Neural cell (in vitro differentiated cells): ENCODE measurements around the gene GALT. TPM values are rescaled to one million over a fixed set of nuclear protein-coding genes. Genes with fewer than 3 reads are reported as not detected.
A peak's percentile ranks its signal among the peaks of the same experiment; 100 is the strongest.

Experiments used
- H2AFZ ChIP-seq: fragments of 200-600, 300-800 bp; sonication (generic), shearing (Covaris generic); 2 replicates; pipeline ENCODE4 v1.6.0; 2014; ENCODE audit warnings: low read depth, mild to moderate bottlenecking, antibody characterized with exemption, low read length, moderate library complexity
- H3F3A ChIP-seq: fragments of 200-600 bp; shearing (Covaris generic); 2 replicates; pipeline ENCODE4 v1.6.1; 2016; ENCODE audit warnings: mild to moderate bottlenecking, moderate library complexity, mixed read lengths, antibody characterized with exemption, low read length; ENCODE audit not compliant: insufficient read depth, poor library complexity, severe bottlenecking
- H3K27ac ChIP-seq: fragments of 200-600, 300-800 bp; sonication (generic), shearing (Covaris generic); 2 replicates; pipeline ENCODE4 v1.5.1; 2014; ENCODE audit warnings: mild to moderate bottlenecking, low read length, moderate library complexity
- H3K27me3 ChIP-seq: fragments of 300-800, 200-600 bp; sonication (generic), shearing (Covaris generic); 2 replicates; pipeline ENCODE4 v1.6.0; 2014; ENCODE audit warnings: mild to moderate bottlenecking, low read depth, low read length, moderate library complexity; ENCODE audit not compliant: insufficient read depth
- H3K36me3 ChIP-seq: fragments of 300-800, 200-600 bp; sonication (generic), shearing (Covaris generic); 2 replicates; pipeline ENCODE4 v1.5.1; 2014; ENCODE audit warnings: mild to moderate bottlenecking, antibody characterized with exemption, low read length, moderate library complexity; ENCODE audit not compliant: insufficient read depth
- H3K4me2 ChIP-seq: fragments of 300-800, 200-600 bp; sonication (generic), shearing (Covaris generic); 2 replicates; pipeline ENCODE4 v1.6.0; 2014; ENCODE audit warnings: mild to moderate bottlenecking, low read length
- H3K4me3 ChIP-seq: fragments of 300-800, 200-600 bp; sonication (generic), shearing (Covaris generic); 2 replicates; pipeline ENCODE4 v1.5.1; 2014; ENCODE audit warnings: mild to moderate bottlenecking, low read length, moderate library complexity
- H3K79me2 ChIP-seq: fragments of 200-600 bp; shearing (Covaris generic); replicated peaks from 2 replicates; pipeline ENCODE4 v1.6.0; 2014; ENCODE audit warnings: mild to moderate bottlenecking, low read length, moderate library complexity; ENCODE audit not compliant: insufficient read depth
- H3K9ac ChIP-seq: fragments of 300-800, 200-600 bp; sonication (generic), shearing (Covaris generic); 2 replicates; pipeline ENCODE4 v1.6.1; 2016; ENCODE audit warnings: mild to moderate bottlenecking, low read length, mixed read lengths
- H3K9me2 ChIP-seq: fragments of 200-600 bp; shearing (Covaris generic); 2 replicates; pipeline ENCODE4 v1.6.1; 2016; ENCODE audit warnings: mild to moderate bottlenecking, low read length, mixed read lengths; ENCODE audit not compliant: insufficient read depth
- H3K9me3 ChIP-seq: fragments of 200-600, 300-800 bp; sonication (generic), shearing (Covaris generic); 2 replicates; pipeline ENCODE4 v1.6.1; 2016; ENCODE audit warnings: mild to moderate bottlenecking, mixed run types, low read length, moderate library complexity, mixed read lengths
- H4K20me1 ChIP-seq: fragments of 200-600 bp; shearing (Covaris generic); 2 replicates; pipeline ENCODE4 v1.6.1; 2016; ENCODE audit warnings: mild to moderate bottlenecking, mixed run types; ENCODE audit not compliant: insufficient read depth
- CTCF ChIP-seq: fragments of 450-650 bp; IDR thresholded peaks from 2 replicates; pipeline ENCODE4 v1.5.1; 2014; ENCODE audit warnings: antibody characterized with exemption, mild to moderate bottlenecking, moderate library complexity; ENCODE audit not compliant: poor library complexity, severe bottlenecking
- EP300 ChIP-seq: fragments of 450-650 bp; conservative IDR thresholded peaks from 2 replicates; pipeline ENCODE4 v1.6.1; 2014; ENCODE audit warnings: antibody characterized with exemption, mild to moderate bottlenecking, moderate library complexity; ENCODE audit not compliant: poor library complexity, severe bottlenecking
- EZH2 ChIP-seq: fragments of 200-600, 300-800 bp; shearing (Covaris generic), sonication (generic); IDR thresholded peaks from 2 replicates; pipeline ENCODE4 v1.6.1; 2014; ENCODE audit warnings: antibody characterized with exemption, low read length, borderline replicate concordance, mild to moderate bottlenecking; ENCODE audit not compliant: insufficient read depth, poor library complexity, severe bottlenecking
- MXI1 ChIP-seq: fragments of 450-650 bp; conservative IDR thresholded peaks from 2 replicates; pipeline ENCODE4 v1.6.1; 2014; ENCODE audit warnings: antibody characterized with exemption, mild to moderate bottlenecking; ENCODE audit not compliant: poor library complexity, severe bottlenecking
- POLR2AphosphoS5 ChIP-seq: IDR thresholded peaks from 2 replicates; pipeline ENCODE4 v1.6.1; 2012
- RAD21 ChIP-seq: fragments of 450-650 bp; conservative IDR thresholded peaks from 2 replicates; pipeline ENCODE4 v1.6.1; 2014; ENCODE audit warnings: antibody characterized with exemption, mild to moderate bottlenecking, moderate library complexity
- REST ChIP-seq: IDR thresholded peaks from 2 replicates; pipeline ENCODE4 v1.6.1; 2012; ENCODE audit warnings: borderline replicate concordance
- SMC3 ChIP-seq: fragments of 450-650 bp; conservative IDR thresholded peaks from 2 replicates; pipeline ENCODE4 v1.6.1; 2014; ENCODE audit warnings: antibody characterized with exemption, mild to moderate bottlenecking, moderate library complexity; ENCODE audit not compliant: poor library complexity
- TAF1 ChIP-seq: IDR thresholded peaks from 2 replicates; pipeline ENCODE4 v1.6.1; 2012; ENCODE audit warnings: low read depth
- polyA plus RNA-seq: library from polyadenylated mRNA; depleted of rRNA; stranded (reverse); fragments of >200 nt; gene quantifications from 2 replicates; pipeline ENCODE4 v1.2.3, GENCODE V29; 2014

GALT gene
- polyA plus RNA-seq, 1 donor from 2014 or later = 116 TPM

GRCh38 chr9:34600908-34601307 lies 45.6 kb upstream of the GALT start:
- Histone ChIP-seq H3K36me3 (no peaks in the 10 kb centered on the region), H3F3A (no peaks in the 10 kb centered on the region), H4K20me1 (no peaks in the 10 kb centered on the region), H3K27ac (no peak overlapping the region), H3K9me2 (no peaks in the 10 kb centered on the region), H2AFZ (no peak overlapping the region), H3K9me3 (no peaks in the 10 kb centered on the region), H3K4me2 (no peak overlapping the region), H3K4me3 (no peak overlapping the region), H3K79me2 (no peaks in the 10 kb centered on the region), H3K27me3 (no peaks in the 10 kb centered on the region), H3K9ac (no peak overlapping the region)
- TF ChIP-seq POLR2AphosphoS5 (no peak), EP300 (no peak), TAF1 (no peak), REST (no peak), RAD21 (no peak), MXI1 (no peak), EZH2 (no peak), CTCF (no peak), SMC3 (no peak)

GRCh38 chr9:34601937-34602573 lies 44.4 kb upstream of the GALT start:
- TF ChIP-seq CTCF = peak; percentile 17
- no peak for TF ChIP-seq EP300
- TF ChIP-seq POLR2AphosphoS5 = no peak
- H3K9me2 ChIP-seq = no peaks in the 10 kb centered on the region

More at GRCh38 chr9:34601937-34602573, 44.4 kb upstream of the GALT start:
- Histone ChIP-seq H3K4me2 (peak overlapping the region; percentile 25), H4K20me1 (no peaks in the 10 kb centered on the region), H3K36me3 (no peaks in the 10 kb centered on the region), H3K79me2 (no peaks in the 10 kb centered on the region), H3F3A (no peaks in the 10 kb centered on the region), H3K4me3 (peak overlapping the region; percentile 19), H3K9me3 (no peaks in the 10 kb centered on the region), H3K27ac (peak overlapping the region; percentile 55), H2AFZ (no peak overlapping the region), H3K9ac (peak overlapping the region; percentile 44), H3K27me3 (no peaks in the 10 kb centered on the region)
